NB4 (cell line): ENCODE data around the gene LRCH1.
A peak's percentile ranks its signal among the peaks of the same experiment; 100 is the strongest.

ENCODE experiments used
- DNase-seq: peaks from one replicate; pipeline ENCODE4 v3.0.0; 2010; ENCODE audit warnings: low read depth
- H3K4me3 ChIP-seq: one replicate; pipeline ENCODE4 v1.5.1; 2011; ENCODE audit warnings: mild to moderate bottlenecking, low read depth, low read length, moderate library complexity
- MYC ChIP-seq: IDR thresholded peaks from 2 replicates; pipeline ENCODE4 v1.6.1; 2011; ENCODE audit warnings: low read depth, low read length
- POLR2A ChIP-seq: IDR thresholded peaks from 2 replicates; pipeline ENCODE4 v1.6.1; 2011; ENCODE audit warnings: mild to moderate bottlenecking; ENCODE audit not compliant: insufficient read length; ENCODE audit errors: extremely low read depth
- TF ChIP-seq, protein P1 (sequence below): IDR thresholded peaks from 2 replicates; pipeline ENCODE4 v1.6.1; 2011; ENCODE audit warnings: low read depth, low read length
- TF ChIP-seq, protein P2 (sequence below): IDR thresholded peaks from one replicate; pipeline ENCODE4 v1.5.1; 2012; ENCODE audit warnings: low read depth, low read length

LRCH1 gene

GRCh38 chr13:46685006-46685730 lies 132.2 kb downstream of the LRCH1 start:
- no peak for TF ChIP-seq POLR2A
- TF ChIP-seq, protein P1, sequence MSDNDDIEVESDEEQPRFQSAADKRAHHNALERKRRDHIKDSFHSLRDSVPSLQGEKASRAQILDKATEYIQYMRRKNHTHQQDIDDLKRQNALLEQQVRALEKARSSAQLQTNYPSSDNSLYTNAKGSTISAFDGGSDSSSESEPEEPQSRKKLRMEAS, result no peak
- TF ChIP-seq, protein P2, sequence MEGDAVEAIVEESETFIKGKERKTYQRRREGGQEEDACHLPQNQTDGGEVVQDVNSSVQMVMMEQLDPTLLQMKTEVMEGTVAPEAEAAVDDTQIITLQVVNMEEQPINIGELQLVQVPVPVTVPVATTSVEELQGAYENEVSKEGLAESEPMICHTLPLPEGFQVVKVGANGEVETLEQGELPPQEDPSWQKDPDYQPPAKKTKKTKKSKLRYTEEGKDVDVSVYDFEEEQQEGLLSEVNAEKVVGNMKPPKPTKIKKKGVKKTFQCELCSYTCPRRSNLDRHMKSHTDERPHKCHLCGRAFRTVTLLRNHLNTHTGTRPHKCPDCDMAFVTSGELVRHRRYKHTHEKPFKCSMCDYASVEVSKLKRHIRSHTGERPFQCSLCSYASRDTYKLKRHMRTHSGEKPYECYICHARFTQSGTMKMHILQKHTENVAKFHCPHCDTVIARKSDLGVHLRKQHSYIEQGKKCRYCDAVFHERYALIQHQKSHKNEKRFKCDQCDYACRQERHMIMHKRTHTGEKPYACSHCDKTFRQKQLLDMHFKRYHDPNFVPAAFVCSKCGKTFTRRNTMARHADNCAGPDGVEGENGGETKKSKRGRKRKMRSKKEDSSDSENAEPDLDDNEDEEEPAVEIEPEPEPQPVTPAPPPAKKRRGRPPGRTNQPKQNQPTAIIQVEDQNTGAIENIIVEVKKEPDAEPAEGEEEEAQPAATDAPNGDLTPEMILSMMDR, result no peak
- TF ChIP-seq MYC, result no peak
- H3K4me3 ChIP-seq, result no peak overlapping the region
- no peak for DNase-seq

DNA sequence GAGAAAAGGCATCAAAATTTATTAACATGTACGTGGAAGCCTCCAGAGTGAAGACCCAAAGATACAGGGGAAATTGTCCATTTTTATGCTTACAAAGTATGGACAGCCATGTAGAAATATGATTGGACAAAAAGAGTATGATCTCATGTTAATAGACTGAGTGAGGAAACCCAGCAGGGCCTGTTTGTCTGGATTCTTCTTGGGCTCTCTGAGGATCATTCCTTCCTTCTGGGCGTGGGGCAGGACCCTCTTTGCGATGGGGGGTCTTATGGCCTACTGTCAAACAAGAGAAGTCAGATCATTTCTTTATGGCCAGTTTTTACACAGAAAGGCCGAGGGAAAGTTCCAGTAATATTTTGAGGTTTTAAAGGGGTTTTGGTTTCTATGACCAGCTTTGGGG lies 133.2 kb downstream of the LRCH1 start:
- TF ChIP-seq, protein P2, result no peak
- TF ChIP-seq, protein P1, result no peak
- no peak for TF ChIP-seq MYC
- no peak for TF ChIP-seq POLR2A
- DNase-seq, result no peak
- H3K4me3 ChIP-seq, result no peak overlapping the region

GRCh38 chr13:46687810-46688209 lies 134.8 kb downstream of the LRCH1 start:
- DNase-seq, result peak; percentile 70
- no peak overlapping the region for H3K4me3 ChIP-seq
- TF ChIP-seq MYC, result peak; percentile 86
- TF ChIP-seq, protein P2, result no peak
- TF ChIP-seq, protein P1, result peak; percentile 91
- TF ChIP-seq POLR2A, result no peak

DNA sequence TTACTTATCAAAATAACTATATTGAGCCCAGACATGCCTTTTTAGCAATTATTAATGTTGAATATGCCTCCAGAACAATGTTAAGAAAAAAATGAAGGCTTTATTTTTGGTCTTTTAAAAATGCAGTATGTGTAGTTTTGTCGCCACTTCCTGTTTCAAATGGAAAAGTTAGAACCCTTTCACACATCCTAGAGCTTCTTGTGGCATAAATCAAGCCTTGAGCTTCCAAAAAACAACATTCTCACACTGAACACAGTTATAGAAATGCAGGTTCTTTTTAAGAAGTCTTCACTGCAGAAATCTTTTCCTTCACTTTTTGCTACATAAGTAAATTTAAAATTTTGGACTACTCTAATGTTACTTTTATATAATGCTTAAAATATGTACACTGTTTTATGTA lies 135.3 kb downstream of the LRCH1 start:
- TF ChIP-seq MYC (no peak), POLR2A (no peak)
- TF ChIP-seq, protein P1, result no peak
- TF ChIP-seq, protein P2, result no peak
- no peak overlapping the region for H3K4me3 ChIP-seq
- peak; percentile 43 for DNase-seq

- H3K4me3 ChIP-seq, result no peak overlapping the region
- no peak for DNase-seq
- TF ChIP-seq, protein P2, result no peak
- no peak for TF ChIP-seq MYC
Observed at GRCh38 chr13:46698014-46698413, 145.0 kb downstream of the LRCH1 start.

DNA sequence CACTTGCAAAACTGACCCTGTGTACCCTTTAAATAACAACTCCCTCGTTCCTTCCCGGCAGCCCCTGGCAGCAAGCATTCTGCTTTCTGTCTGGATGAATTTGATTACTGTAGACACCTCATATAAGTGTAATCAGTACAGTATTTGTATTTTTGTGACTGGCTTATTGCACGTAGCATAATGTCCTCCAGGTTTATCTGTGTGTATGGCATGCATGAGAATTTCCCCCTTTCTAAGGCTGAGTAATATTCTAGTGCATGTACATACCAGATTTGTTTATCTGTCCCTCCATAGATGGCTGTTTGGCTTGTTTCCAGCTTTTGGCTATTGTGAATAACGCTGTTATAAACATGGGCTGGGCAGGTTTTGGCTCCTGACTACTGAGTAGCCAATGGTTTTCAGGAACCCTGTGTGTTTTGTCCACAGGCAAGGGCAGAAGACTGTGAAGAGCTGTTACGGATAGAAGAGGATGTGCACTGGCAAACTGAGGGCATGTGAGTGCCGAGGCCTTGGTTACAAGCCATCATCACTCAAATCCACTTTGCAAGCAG lies 146.0 kb downstream of the LRCH1 start:
- no peak overlapping the region for H3K4me3 ChIP-seq
- DNase-seq, result no peak

More for the DNA sequence above, 146.0 kb downstream of the LRCH1 start:
- TF ChIP-seq, protein P1, result no peak
- TF ChIP-seq MYC, result no peak
- TF ChIP-seq, protein P2, result no peak
